HepG2 (cell line): ENCODE data around the gene DIAPH1. TPM values are rescaled to one million over a fixed set of nuclear protein-coding genes. Genes with fewer than 3 reads are reported as not detected.
A peak's percentile ranks its signal among the peaks of the same experiment; 100 is the strongest.

Experiments used
- ARID3A ChIP-seq: IDR thresholded peaks from 2 replicates; pipeline ENCODE4 v1.6.1; 2012; ENCODE audit warnings: low read depth, low read length, improper control_type of control experiment
- ARID4A ChIP-seq: sonication (generic); formaldehyde crosslinking; IDR thresholded peaks from 2 replicates; pipeline ENCODE4 v1.5.0; 2020; ENCODE audit warnings: mild to moderate bottlenecking, missing genetic modification reagents, borderline replicate concordance
- CAMTA2 ChIP-seq: sonication (generic); formaldehyde crosslinking; IDR thresholded peaks from 2 replicates; pipeline ENCODE4 v1.4.0; 2020; ENCODE audit warnings: mild to moderate bottlenecking, missing genetic modification reagents, borderline replicate concordance
- DPF2 ChIP-seq: sonication (generic); formaldehyde crosslinking; IDR thresholded peaks from 2 replicates; pipeline ENCODE4 v1.4.0; 2020; ENCODE audit warnings: mild to moderate bottlenecking, low read depth, missing genetic modification reagents, borderline replicate concordance
- GLI4 ChIP-seq: sonication (generic); formaldehyde crosslinking; IDR thresholded peaks from 2 replicates; pipeline ENCODE4 v1.5.1; 2020; ENCODE audit warnings: missing genetic modification reagents, mild to moderate bottlenecking, moderate library complexity, borderline replicate concordance
- JARID2 ChIP-seq: sonication (generic); formaldehyde crosslinking; IDR thresholded peaks from 2 replicates; pipeline ENCODE4 v1.8.1; 2023; ENCODE audit warnings: missing genetic modification reagents, inconsistent platforms; ENCODE audit not compliant: insufficient replicate concordance
- JUND ChIP-seq: sonication (generic); formaldehyde crosslinking; IDR thresholded peaks from 2 replicates; pipeline ENCODE4 v1.8.0; 2022; ENCODE audit warnings: mild to moderate bottlenecking, missing genetic modification reagents
- KDM4B ChIP-seq: sonication (generic); formaldehyde crosslinking; IDR thresholded peaks from 2 replicates; pipeline ENCODE4 v1.4.0; 2020; ENCODE audit warnings: missing genetic modification reagents
- MAFF ChIP-seq: IDR thresholded peaks from 2 replicates; pipeline ENCODE4 v1.6.1; 2011; ENCODE audit warnings: low read depth, low read length, improper control_type of control experiment
- MED13 ChIP-seq: sonication (generic); formaldehyde crosslinking; IDR thresholded peaks from 2 replicates; pipeline ENCODE4 v1.5.0; 2020; ENCODE audit warnings: missing genetic modification reagents
- MEIS1 ChIP-seq: sonication (generic); formaldehyde crosslinking; IDR thresholded peaks from 2 replicates; pipeline ENCODE4 v1.9.0; 2021; ENCODE audit warnings: mild to moderate bottlenecking, missing genetic modification reagents, moderate library complexity, borderline replicate concordance
- MXI1 ChIP-seq: IDR thresholded peaks from 3 replicates; pipeline ENCODE4 v1.6.1; 2012; ENCODE audit warnings: low read depth, low read length, inconsistent platforms, borderline replicate concordance
- SAP130 ChIP-seq: IDR thresholded peaks from 2 replicates; pipeline ENCODE4 v1.6.1; 2016; ENCODE audit warnings: low read depth
- SMAD3 ChIP-seq: sonication (generic); formaldehyde crosslinking; IDR thresholded peaks from 2 replicates; pipeline ENCODE4 v1.4.0; 2020; ENCODE audit warnings: missing genetic modification reagents
- ZBTB33 ChIP-seq: sonication (generic); formaldehyde crosslinking; IDR thresholded peaks from 2 replicates; pipeline ENCODE4 v1.4.0; 2020; ENCODE audit warnings: missing genetic modification reagents
- ZNF205 ChIP-seq: IDR thresholded peaks from 2 replicates; pipeline ENCODE4 v1.6.1; 2018; ENCODE audit warnings: missing biosample characterization, missing genetic modification reagents
- ZNF451 ChIP-seq: sonication (generic); formaldehyde crosslinking; IDR thresholded peaks from 2 replicates; pipeline ENCODE4 v1.5.0; 2020; ENCODE audit warnings: mild to moderate bottlenecking, missing genetic modification reagents
- ZNF572 ChIP-seq: sonication (generic); formaldehyde crosslinking; IDR thresholded peaks from 2 replicates; pipeline ENCODE4 v1.5.1; 2020; ENCODE audit warnings: mild to moderate bottlenecking, missing genetic modification reagents
- polyA plus RNA-seq, 8 experiments: library from polyadenylated mRNA; depleted of rRNA in 3 of 8; stranded (reverse) in 7 of 8; unstranded in 1 of 8; fragments of >200 nt; fragmentation: Illumina TruSeq in 4 of 8; extraction: Trizol in 4 of 8; gene quantifications; 2 replicates each; pipeline versions ENCODE4 v1.2.1 to v1.2.3, GENCODE V29; 2011 to 2016; ENCODE audit warnings: low read depth in 4 of 8, missing spikeins in 1 of 8, mixed read lengths in 1 of 8; ENCODE audit not compliant: insufficient read depth in 1 of 8
- total RNA-seq, 5 experiments: library from RNA; depleted of rRNA; stranded (reverse); fragments of >200 nt; fragmentation: Illumina TruSeq; extraction: Trizol; gene quantifications; 2 replicates each; pipeline ENCODE4 v1.2.3, GENCODE V29; 2016; ENCODE audit warnings: low read depth in 1 of 5

DIAPH1 gene
- total and polyA plus RNA-seq, 2 of the 13 experiments (the other 11 are each of a cell fraction or from before 2014, with no cell fraction given), result 25.1 to 33.9 TPM

- TF ChIP-seq ARID4A (peak; percentile 33; the same call in 1 of the 2 replicates), KDM4B (CRISPR knock-in tag) (no peak), DPF2 (no peak), JUND (CRISPR knock-in tag) (peak; percentile 58; the same call in 1 of the 2 replicates), SMAD3 (CRISPR knock-in tag) (0 out of 2 replicates have a peak, but pooled peaks have one; percentile 30), MEIS1 (CRISPR knock-in tag) (no peak), JARID2 (CRISPR knock-in tag) (no peak), SAP130 (CRISPR knock-in tag) (peak; percentile 52), ZNF205 (CRISPR knock-in tag) (no peak), MAFF (peak; percentile 46; the same call in 1 of the 2 replicates), CAMTA2 (CRISPR knock-in tag) (no peak), MED13 (CRISPR knock-in tag) (no peak), ZBTB33 (CRISPR knock-in tag) (peak; percentile 75; the same call in 1 of the 2 replicates), ZNF451 (CRISPR knock-in tag) (no peak), GLI4 (CRISPR knock-in tag) (no peak), ARID3A (peak; percentile 98; the same call in 1 of the 2 replicates), MXI1 (no peak), ZNF572 (CRISPR knock-in tag) (no peak)
These were observed 54.5 kb downstream of the DIAPH1 start (continued) for GRCh38 chr5:141564216-141564692.
